Gastrocnemius medialis (tissue), 4 donors: ENCODE results near the gene ANKRD27. TPM values are rescaled to one million over a fixed set of nuclear protein-coding genes. Genes with fewer than 3 reads are reported as not detected.

ENCODE experiments used
- ATAC-seq, 2 donors: fragments of 150-250 bp; one replicate each; pipeline ENCODE4 v1.9.1; 2016
- DNase-seq, 2 donors: peaks; one replicate each; pipeline ENCODE4 v3.0.0-alpha.2; 2019
- H3K27ac ChIP-seq, 4 donors: fragments of 200-600 bp; sonication (generic); 1 replicate in 1 of 4; 2 replicates in 3 of 4; pipeline ENCODE4 v1.5.1; 2016 to 2018; ENCODE audit warnings: mild to moderate bottlenecking in 2 of 4, moderate library complexity in 1 of 4
- H3K27me3 ChIP-seq, 3 donors: fragments of 200-600 bp; sonication (generic) in 2 of 3; 1 replicate in 1 of 3; 2 replicates in 2 of 3; pipeline versions ENCODE4 v1.5.1 to v1.6.0; 2016 to 2019; ENCODE audit warnings: mild to moderate bottlenecking in 1 of 3, moderate library complexity in 1 of 3
- H3K36me3 ChIP-seq, 2 donors: fragments of 200-600 bp; sonication (generic) in 1 of 2; one replicate each; pipeline ENCODE4 v1.5.1; 2017 to 2018
- H3K4me1 ChIP-seq, 2 donors: fragments of 200-600 bp; sonication (generic) in 1 of 2; one replicate each; pipeline ENCODE4 v1.5.1; 2016 to 2017; ENCODE audit warnings: mild to moderate bottlenecking in 2 of 2
- H3K4me3 ChIP-seq, 4 donors: fragments of 200-600 bp; sonication (generic) in 3 of 4; 1 replicate in 1 of 4; 2 replicates in 3 of 4; pipeline ENCODE4 v1.5.1; 2016 to 2019; ENCODE audit warnings: mild to moderate bottlenecking in 2 of 4
- H3K9me3 ChIP-seq, 3 donors: fragments of 200-600 bp; sonication (generic) in 2 of 3; 1 replicate in 1 of 3; 2 replicates in 2 of 3; pipeline ENCODE4 v1.5.1; 2016 to 2019
- CTCF ChIP-seq, 5 experiments: fragments of 450-650 bp in 3 of 5; fragments of 200-600 bp in 2 of 5; sonication (generic) in 2 of 5; IDR thresholded peaks in 4 of 5; conservative IDR thresholded peaks in 1 of 5; 1 replicate in 4 of 5; 2 replicates in 1 of 5; pipeline ENCODE4 v1.5.1; 2016 to 2019; ENCODE audit warnings: antibody characterized with exemption in 5 of 5, mild to moderate bottlenecking in 3 of 5, moderate library complexity in 3 of 5
- POLR2A ChIP-seq, 2 donors: fragments of 450-650 bp; IDR thresholded peaks; one replicate each; pipeline ENCODE4 v1.6.1; 2017; ENCODE audit warnings: antibody characterized with exemption in 2 of 2, mild to moderate bottlenecking in 2 of 2, moderate library complexity in 2 of 2
- in situ Hi-C, 4 donors: fragments of 200-750 bp; cut with MboI; loops; one replicate each; pipeline versions ENCODE4 v1.15.0 to v1.8.0; 2017; ENCODE audit warnings: low sequenced_read_pairs in 4 of 4
- intact Hi-C: fragments of 100-400 bp; cut with DNase I; formaldehyde crosslinking; loops from one replicate; pipeline ENCODE4 v1.15.1; 2023; ENCODE audit warnings: low total_unique reads
- total RNA-seq, 4 donors: library from RNA; depleted of rRNA; stranded (reverse); fragments of >200 nt; gene quantifications; one replicate each; pipeline versions ENCODE4 v1.1.0 to v1.2.3, GENCODE V29; 2016

ANKRD27 gene
- total RNA-seq, 4 donors from 2014 or later = 36.4 to 78.3 (median 53.5) TPM

GRCh38 chr19:32630338-32630737, 44.6 kb downstream of the ANKRD27 start:
- no peaks in the 10 kb centered on the region for H3K4me1 ChIP-seq
- peaks cover 0 to 77% of the 10 kb centered on the region in 2 donors for H3K36me3 ChIP-seq
- no peak overlapping the region for H3K4me3 ChIP-seq
- H3K27ac ChIP-seq = no peak overlapping the region
- no peak for ATAC-seq
- in situ Hi-C loops = no loop called here
- TF ChIP-seq POLR2A (IDR thresholded peaks at IDR 0.05) (no peak), CTCF (IDR thresholded peaks at IDR 0.05 in 4 of 5, conservative IDR thresholded peaks at IDR 0.05 in 1 of 5) (no peak)
- DNase-seq = no peak
- H3K9me3 ChIP-seq = no peaks in the 10 kb centered on the region
- no peaks in the 10 kb centered on the region for H3K27me3 ChIP-seq
- intact Hi-C loops = no loop called here

GRCh38 chr19:32627714-32628270, 47.2 kb downstream of the ANKRD27 start:
- no peaks in the 10 kb centered on the region for H3K27me3 ChIP-seq
- no peak overlapping the region for H3K4me3 ChIP-seq
- peaks cover 0 to 85% of the 10 kb centered on the region in 2 donors for H3K36me3 ChIP-seq
- H3K4me1 ChIP-seq = no peaks in the 10 kb centered on the region
- H3K9me3 ChIP-seq = no peaks in the 10 kb centered on the region
- no peak for DNase-seq
- in situ Hi-C loops = no loop called here
- intact Hi-C loops = no loop called here
- no peak for ATAC-seq
- no peak overlapping the region for H3K27ac ChIP-seq
- TF ChIP-seq POLR2A (IDR thresholded peaks at IDR 0.05) (no peak), CTCF (IDR thresholded peaks at IDR 0.05 in 4 of 5, conservative IDR thresholded peaks at IDR 0.05 in 1 of 5) (no peak)

GRCh38 chr19:32626969-32627368, 48.0 kb downstream of the ANKRD27 start:
- Histone ChIP-seq H3K36me3 (peaks cover 0 to 94% of the 10 kb centered on the region in 2 donors), H3K4me1 (no peaks in the 10 kb centered on the region), H3K4me3 (no peak overlapping the region), H3K9me3 (no peaks in the 10 kb centered on the region), H3K27ac (no peak overlapping the region), H3K27me3 (no peaks in the 10 kb centered on the region)
- in situ Hi-C loops = no loop called here
- DNase-seq (no peak), ATAC-seq (no peak)
- intact Hi-C loops = no loop called here
- no peak for TF ChIP-seq CTCF (IDR thresholded peaks at IDR 0.05 in 4 of 5, conservative IDR thresholded peaks at IDR 0.05 in 1 of 5)
- no peak for TF ChIP-seq POLR2A (IDR thresholded peaks at IDR 0.05)

- H3K27me3 ChIP-seq = no peaks in the 10 kb centered on the region
- TF ChIP-seq CTCF (IDR thresholded peaks at IDR 0.05 in 4 of 5, conservative IDR thresholded peaks at IDR 0.05 in 1 of 5) = no peak
- no peak for TF ChIP-seq POLR2A (IDR thresholded peaks at IDR 0.05)
- peaks cover 0 to 91% of the 10 kb centered on the region in 2 donors for H3K36me3 ChIP-seq
- intact Hi-C loops = no loop called here
- no peak overlapping the region for H3K27ac ChIP-seq
- DNase-seq = no peak
- in situ Hi-C loops = no loop called here
- H3K4me3 ChIP-seq = no peak overlapping the region
- H3K4me1 ChIP-seq = no peaks in the 10 kb centered on the region
- H3K9me3 ChIP-seq = no peaks in the 10 kb centered on the region
- ATAC-seq = no peak
Observed at GRCh38 chr19:32624410-32624809, 50.6 kb downstream of the ANKRD27 start.

- H3K4me1 ChIP-seq = no peaks in the 10 kb centered on the region
- in situ Hi-C loops = no loop called here
- peaks cover 0 to 91% of the 10 kb centered on the region in 2 donors for H3K36me3 ChIP-seq
- no peaks in the 10 kb centered on the region for H3K9me3 ChIP-seq
- H3K27me3 ChIP-seq = no peaks in the 10 kb centered on the region
- no peak for TF ChIP-seq POLR2A (IDR thresholded peaks at IDR 0.05)
- TF ChIP-seq CTCF (IDR thresholded peaks at IDR 0.05 in 4 of 5, conservative IDR thresholded peaks at IDR 0.05 in 1 of 5) = no peak
- DNase-seq (no peak), ATAC-seq (no peak)
- H3K4me3 ChIP-seq = no peak overlapping the region
- intact Hi-C loops = no loop called here
- H3K27ac ChIP-seq = no peak overlapping the region
Observed at GRCh38 chr19:32622002-32622401, 53.0 kb downstream of the ANKRD27 start.
